PC-3 (cell line): ENCODE results near the gene PRSS35.

Source experiments
- CTCF ChIP-seq: fragments of 300-600 bp; sonication (generic); conservative IDR thresholded peaks from 2 replicates; pipeline ENCODE4 v1.5.1; 2017; ENCODE audit warnings: antibody characterized with exemption, low read depth, mild to moderate bottlenecking, low read length
- EZH2 ChIP-seq: fragments of 300-600 bp; sonication (generic); IDR thresholded peaks from one replicate; pipeline ENCODE4 v1.6.1; 2017; ENCODE audit warnings: antibody characterized with exemption, mild to moderate bottlenecking, low read length; ENCODE audit not compliant: unreplicated experiment

GRCh38 chr6:83509441-83509840, 2.9 kb upstream of the PRSS35 start:
- TF ChIP-seq CTCF: no peak
- TF ChIP-seq EZH2: no peak
